HG03108 (cell line): ENCODE measurements around the gene OTX2.

ENCODE experiments used
- ATAC-seq: cut with Tn5 transposase; IDR thresholded peaks from one replicate; pipeline ENCODE4 v1.9.1; 2021; ENCODE audit warnings: moderate library complexity; ENCODE audit not compliant: unreplicated experiment

OTX2 gene

DNA sequence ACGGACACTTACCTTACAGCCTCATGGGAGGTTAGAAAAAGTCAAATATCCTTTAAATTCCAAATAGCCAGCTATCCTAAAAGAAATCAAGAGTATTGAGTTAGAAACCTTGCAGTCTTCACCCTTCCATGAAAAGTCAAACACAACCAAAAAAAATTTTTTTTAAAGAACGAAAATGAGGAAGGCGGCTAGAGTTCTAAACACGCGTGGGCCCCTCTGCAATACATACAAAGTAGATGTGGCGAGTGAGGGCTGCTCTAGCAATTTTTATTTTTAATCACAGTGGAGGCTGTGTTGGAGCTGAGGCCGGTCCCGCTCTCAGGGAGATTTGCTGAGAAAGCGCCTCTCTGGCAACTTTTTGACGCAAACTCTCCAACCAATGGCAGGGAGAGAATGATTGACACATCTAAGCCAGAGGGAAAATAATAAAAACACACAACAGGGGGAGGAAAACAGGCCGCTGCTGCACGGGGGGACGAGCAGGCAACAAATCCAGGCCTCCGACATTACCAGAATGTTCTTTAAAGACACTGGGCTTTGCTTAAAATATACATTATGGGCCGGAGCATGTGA, at the start of gene OTX2:
Gene OTX2, minus strand, starts transcription at position 333 of the 573 bp plus-strand sequence. CDS start 5,023 bp downstream, outside the sequence.
- no peak for ATAC-seq

DNA sequence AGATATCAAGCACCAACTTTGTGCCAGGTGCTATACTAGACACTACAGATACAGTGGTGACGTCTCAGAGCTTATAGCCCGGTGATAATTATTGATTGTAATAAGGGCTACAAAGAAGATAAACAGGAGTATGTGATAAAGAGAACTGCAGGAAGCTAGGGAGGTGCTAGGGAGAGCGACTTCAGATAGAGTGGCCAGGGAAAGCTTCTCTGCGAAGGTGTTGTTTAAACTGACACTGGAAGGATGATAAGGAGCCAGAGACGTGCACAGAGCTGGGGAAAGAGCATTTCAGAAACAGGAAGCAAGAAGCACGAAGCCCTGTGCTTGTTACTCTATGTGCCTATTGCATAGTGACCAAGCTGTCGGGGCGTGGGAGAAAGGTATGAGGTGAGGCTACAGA, 48.1 kb upstream of the OTX2 start:
- ATAC-seq, result no peak

DNA sequence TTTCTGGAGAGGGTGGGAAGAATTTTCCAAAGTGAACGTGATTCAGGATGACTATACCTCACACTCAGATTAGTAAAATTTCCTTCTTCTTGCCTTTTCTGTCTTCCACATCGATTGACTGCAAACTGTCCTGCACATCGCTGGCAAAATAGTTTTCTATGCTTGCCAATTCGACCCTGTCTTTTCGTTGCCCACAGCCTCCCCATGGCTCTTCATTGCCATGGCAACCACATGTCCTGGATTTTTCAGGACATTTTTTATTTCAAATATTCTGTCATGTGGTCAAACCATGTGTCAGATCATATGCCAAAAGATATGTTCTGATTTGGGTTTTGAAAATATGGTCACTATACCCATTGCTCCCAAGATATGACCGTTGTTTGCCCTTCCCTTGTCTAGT, 46.9 kb upstream of the OTX2 start:
- ATAC-seq, result no peak

DNA sequence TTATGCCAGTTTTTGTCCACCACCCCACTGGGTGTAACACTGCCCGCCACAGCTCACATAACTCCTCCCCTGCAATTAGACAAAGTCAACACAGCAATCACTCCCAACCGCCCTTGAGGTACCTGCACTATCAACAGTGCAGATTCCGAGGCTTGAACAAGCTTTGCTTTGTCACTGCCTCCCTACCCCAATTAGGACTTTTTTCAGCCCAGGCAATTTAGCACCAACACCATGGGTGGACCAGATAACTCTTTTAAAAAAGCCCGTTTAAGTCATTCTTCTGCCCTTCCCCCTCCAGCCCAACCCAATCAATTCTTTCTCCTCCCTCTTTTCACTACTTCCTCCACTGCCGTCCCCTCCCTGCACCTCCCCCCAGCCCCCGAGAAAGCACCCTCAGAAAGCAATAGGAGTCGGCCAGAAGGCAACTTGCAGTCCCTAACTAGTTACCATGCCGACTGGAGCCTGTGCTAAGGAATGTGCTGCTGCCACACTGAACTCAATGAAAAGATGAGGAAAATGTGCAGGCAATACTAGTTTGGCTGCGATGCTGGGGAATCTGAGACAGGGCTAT, 45.7 kb upstream of the OTX2 start:
- no peak for ATAC-seq

DNA sequence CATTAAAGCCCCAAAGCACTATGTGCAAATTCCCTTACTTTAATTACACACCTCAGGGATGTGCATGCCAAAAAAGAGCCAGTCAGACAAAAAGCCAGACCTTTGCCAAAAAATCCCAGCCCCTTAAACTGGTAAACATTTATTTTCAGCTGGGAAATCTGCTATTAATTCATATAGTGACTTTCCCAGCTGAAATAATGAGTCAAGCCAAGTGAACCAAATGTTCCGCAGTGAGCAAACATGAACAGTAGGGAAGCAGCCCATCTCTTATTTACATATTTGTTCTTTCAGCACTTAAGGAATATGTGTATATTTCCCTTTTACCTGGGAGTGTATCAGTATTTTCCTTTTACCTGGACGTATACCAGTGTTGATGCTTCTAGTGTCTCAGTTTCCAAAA, 44.0 kb upstream of the OTX2 start:
- no peak for ATAC-seq

DNA sequence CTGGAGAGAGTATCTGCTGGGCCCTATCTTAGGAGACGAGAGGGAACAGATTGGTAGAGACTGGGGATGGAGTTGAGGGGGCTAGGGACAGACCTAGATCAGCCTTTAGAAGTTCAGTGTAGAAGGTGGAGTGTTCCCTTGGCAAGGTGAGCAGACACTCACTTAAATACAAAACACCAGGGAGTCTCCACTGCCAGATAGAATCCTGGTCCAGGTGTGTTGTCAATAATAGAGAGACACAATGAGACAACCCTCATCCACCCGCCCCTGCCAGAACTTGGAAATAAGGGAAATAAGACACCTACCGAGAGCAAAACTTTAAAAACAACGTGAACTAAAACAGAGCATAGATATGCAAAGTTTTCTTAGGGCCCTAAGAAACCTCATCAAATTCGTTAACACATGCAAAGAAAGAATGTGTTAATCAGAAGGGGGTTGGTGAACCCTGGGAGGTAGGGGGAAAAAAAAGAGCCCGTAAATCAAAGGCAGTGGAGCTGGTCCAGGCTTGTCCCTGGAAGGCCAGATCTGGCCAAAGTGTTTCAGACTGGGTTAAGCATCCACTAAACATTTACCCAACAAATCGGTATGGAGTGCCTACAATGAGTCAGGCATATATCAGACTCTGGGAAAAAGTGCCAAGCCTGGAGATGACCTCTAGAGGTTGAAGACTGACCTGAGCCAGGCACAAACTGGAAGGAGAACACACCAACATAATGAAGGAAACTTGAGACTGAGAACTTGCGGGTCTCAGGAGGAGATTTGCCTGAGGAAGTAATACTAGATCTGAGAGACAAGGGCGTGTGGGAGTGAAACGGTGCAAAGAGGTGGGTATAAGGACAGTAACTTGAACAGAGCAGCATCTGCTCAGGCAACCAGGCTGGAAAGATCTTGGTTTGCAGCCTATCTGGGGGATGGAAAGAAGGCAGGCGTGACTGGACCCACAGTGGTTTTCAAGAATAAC, 37.0 kb upstream of the OTX2 start:
- ATAC-seq, result no peak

DNA sequence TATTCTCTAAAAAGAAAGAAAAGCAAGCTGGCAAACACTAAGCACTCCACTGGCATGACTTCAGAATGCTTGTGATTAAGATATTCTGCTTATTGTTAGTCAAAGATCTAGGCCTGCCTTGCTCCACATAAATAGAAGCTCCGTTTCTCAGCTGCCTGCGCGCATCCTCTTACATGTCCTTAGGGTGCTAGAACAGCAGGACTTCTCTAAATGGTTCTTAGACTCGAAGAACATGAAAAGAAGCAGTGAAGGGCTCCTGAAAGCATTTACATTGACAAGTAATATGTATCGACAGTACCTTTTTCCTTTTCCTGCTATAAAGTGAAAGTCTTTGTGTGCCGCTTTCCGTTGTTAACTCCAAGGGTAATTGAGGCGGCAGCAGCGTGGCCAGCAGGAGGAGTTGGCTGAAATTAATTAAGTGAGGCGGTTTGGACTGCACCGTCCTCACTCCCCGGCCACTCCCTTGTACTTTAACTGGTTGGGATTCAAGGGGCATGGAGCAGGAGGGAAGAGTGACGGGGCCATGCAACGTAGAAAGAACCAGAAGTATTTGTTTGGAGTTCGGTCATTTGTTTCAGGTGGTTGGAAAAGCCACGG, 34.2 kb upstream of the OTX2 start:
- ATAC-seq, result no peak

DNA sequence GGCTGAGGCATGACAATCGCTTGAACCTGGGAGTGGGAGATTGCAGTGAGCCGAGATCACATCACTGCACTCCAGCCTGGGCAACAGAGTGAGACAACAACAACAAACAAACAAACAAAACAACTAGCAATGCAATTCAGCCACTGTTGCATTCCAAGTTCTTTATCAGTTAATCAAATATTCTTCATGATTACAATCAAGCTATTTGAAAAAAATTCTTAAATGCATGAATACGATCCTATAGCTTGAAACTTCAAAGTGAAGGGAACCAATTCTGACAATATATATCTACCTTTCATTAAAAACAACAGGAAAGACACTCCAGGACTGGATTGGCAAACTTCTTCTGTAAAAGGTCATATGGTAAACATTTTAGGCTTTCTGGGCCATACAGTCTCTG, 31.3 kb upstream of the OTX2 start:
- no peak for ATAC-seq

DNA sequence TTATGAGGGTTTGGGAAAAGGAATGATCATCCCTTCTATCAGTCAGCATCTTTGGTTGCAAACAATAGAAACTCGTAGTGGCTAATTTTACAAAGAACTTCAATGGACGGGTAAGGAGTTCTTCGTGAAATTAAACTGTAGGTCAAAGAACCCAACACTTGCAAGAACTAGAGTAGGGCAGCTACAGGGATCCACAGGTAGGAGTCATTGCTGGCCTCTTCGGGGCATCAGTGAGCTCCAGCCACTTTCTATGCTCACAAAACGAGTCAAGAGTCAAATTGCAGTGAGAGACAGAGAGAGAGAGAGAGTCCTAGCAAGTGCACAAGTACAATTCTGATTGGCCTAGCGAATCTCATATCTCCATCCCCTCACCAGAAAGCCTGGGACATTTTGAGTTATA, 29.9 kb upstream of the OTX2 start:
- ATAC-seq, result no peak

DNA sequence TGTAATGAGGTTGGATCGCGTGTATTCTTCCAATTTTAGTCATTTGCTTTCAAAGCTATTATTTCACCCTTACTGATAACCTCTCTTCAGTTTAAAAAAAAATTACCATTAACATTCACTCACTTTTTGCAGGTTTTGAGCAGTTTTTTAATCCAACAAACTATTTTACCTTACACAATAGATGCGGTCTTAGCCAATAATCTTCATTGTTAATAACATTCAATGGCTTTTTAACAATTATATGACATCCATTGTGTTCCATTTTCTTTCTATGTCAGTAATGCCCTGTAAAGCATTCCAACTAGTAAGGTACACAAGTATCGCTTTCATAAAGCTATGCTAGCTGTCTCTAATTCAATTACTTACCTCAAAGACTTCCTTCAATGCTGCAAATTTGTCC, 18.9 kb upstream of the OTX2 start:
- ATAC-seq, result no peak

DNA sequence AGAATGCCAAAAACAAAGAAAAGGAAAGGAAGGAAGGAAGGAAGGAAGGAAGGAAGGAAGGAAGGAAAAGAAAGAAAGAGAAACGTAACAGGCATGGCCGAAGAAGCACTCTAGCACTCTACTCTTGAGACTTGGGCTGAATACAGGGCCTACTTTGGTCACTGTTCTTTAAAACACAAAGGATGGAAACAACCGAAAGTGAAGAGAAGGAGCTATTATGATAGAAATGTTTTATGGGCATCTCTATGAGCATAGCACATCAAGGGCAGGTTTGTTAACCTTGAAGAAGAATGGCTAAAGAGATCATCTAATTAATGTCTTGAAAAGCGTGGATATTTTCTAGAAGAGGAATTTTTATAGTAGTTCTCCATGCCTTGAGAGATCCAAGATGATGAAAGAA, 15.9 kb upstream of the OTX2 start:
- ATAC-seq, result no peak

DNA sequence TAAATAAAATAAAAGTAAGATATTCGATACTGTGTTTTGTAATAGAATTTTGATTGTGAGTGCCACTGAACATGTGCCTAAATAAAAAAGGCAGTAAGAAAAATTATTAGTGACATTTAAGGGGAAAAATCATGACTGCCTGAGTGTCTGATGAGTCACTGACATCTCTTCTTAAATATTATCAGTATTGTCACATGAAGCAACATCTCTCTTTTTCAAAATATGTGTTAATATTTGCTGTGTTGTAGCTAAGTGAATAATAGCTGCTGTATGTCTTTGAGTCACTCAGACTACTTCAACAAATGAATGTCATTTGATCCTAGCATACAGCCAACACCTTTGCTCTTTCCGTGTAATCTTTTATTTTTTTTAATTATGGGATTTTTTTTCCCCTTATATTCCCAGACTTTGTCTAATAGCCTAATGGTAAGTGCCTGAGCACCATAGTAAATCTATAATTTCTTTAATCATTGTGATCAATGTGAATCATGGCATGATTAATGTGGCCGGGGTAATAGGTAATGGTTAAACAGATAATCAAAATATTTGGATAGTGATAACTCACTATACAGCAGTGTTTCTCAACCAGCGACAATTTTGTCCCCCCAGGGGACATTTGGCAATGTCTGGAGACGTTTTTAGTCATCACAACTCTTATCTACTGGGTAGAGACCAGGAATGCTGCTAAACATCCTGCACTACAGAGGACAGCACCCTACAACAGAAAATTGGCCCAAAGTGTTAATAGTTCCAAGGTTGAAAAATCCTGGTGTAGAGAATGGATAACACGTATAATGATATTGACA, 11.7 kb upstream of the OTX2 start:
- ATAC-seq, result no peak

DNA sequence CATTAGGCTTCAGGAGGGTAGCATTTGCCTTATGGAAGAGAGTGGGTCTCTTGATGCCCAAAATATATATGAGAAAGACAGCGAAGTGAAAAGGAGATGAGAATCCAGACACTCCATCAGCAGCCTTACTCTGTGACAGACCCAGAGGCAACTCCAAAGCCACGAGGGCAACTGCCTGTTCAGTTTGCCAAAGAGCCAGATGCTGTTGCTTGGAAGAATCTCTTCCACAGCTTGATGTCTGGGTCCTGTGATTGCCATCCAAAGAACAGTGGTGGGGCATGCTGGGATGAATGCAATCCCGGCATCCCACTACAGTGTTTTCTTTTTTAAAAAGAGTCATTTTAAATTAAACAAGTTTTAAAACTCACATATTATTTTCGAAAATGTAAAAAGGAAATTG, 10.9 kb upstream of the OTX2 start:
- no peak for ATAC-seq

DNA sequence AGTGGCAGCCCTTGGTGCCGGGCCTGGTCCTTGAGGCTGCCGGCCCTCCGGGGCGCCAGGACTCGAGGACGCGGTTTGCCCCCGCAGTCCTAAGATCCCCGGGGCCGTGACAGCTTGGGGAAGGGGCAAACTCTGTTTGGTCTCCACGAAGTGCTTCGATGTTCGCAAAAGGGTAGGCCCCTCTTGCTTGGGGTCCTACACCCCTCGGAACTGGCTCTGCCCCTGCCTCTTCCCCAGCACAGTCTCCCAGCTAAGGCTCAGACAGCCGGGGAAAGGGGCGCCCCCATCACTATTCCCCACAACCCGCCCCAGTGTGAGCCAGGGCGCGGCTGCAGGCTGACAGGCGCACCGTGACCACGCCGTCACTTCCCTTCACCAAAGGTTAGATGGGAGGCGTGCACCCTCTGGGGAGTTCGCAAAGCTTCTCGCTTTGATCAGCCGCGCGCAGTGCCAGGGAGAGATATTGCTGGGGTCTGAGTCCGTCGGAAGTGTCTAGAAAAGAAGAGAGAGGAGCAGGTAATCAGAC, 7.2 kb upstream of the OTX2 start:
- ATAC-seq, result no peak

DNA sequence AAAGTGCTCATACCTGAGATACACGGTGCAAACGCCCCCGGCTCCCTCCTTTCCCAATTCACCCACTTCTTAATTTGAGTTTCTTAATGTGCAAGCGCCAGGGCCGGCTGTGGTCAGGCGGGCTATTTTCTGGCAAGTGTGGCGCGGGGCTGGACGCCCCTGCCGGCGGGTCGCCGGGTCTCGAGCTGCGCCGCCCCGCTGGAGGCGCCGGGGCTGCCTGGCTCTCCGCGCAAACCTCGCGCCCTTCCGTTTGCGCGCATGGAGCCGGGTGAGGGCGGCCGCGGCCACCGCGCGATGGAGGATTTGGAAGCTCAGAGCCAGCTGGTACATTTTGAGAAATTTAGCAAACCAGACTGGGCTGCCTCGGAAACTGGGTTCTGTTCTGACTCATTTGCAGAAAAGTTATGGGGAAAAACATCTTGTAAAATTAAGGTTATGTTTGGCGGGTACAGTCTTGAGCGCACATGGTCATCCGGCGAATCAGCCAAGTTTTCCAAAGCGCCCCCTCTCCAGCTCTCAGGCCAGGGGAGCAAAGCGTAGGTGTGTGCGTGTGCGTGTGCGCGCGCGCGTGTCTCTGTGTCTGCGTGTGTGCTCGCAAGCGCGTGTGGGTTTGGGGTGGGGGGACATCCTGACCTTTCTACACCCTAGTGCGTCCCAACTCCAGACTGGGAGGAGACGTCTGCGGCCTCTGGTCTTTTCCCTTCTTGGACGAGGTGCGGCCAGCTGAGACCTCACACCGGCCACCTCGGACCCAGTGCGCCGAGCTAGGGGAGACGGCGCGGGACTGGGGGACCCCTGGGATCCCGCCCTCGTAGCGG, 6.5 kb upstream of the OTX2 start:
- ATAC-seq, result no peak

DNA sequence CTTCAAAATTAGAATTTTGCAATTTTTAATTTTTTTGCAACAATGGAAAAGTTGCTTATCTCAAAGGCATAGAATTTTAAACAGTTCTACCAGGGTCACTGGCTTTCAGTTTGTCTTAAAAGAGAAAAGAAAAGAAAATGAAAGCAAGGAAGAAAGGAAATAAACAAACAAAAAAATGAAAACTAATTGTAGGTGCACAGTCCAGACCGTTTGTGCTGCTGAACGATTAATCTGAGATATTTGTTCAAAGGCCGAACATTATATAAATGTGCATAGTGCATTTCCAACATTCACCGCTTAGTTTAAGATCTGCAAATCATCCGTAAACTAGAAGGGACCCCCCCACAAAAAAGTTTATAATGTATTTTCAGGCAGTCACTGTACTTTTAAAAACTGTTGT, 5.5 kb upstream of the OTX2 start:
- no peak for ATAC-seq

DNA sequence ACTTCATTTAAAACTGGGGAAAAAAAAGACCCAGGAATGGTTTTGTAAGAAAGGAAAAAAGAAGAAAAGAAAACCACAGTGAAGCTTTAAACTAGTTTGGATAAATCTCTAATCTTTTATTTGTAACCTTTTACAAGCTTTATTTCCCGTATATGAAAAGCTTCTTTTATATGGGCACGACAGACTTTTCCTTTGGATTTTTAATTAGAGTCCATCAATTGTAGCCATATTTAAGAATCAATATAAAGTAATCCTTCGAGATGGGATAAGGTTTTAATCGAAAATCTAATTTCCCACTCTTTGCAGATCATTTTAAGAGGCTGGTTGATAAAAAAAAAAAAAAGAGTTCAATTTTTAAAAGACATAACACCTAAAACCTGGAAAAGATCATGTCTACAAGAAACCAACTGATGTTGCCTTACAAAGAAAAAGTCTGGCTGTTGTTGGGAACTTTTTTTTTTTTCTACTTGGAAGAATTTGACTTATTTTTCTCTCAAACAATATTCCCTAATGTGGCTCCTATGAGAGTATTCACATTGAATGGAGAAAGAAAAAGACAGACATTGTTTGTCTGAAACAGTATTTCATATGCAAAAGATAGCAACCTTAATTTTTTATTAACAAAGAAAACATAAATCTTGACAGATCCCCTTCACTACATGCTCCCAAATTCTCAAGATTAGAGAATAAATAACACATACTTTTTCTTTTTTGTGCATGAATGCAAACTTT, 4.9 kb upstream of the OTX2 start:
- ATAC-seq, result no peak

DNA sequence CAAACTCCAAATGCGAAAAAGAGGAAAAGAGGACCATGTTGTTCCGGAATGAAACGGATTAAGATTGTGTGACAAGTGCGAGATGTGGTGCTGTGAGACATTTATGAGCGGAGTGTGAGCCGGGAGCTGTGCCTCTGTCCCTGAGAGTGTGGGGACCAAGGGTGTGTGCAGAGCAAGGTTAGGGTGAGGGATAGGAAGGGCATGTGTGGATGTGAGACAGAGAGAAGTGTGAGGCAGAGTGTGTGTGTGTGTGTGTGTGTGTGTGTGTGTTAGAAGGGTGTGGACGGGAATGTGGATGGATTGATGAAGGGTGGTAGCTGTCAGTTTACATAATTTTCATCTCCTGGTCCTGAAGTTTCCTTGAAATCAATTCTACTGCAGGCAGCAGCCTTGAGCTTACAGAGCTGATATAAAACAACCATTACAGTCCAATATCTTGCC, 4.3 kb upstream of the OTX2 start:
- ATAC-seq, result no peak

DNA sequence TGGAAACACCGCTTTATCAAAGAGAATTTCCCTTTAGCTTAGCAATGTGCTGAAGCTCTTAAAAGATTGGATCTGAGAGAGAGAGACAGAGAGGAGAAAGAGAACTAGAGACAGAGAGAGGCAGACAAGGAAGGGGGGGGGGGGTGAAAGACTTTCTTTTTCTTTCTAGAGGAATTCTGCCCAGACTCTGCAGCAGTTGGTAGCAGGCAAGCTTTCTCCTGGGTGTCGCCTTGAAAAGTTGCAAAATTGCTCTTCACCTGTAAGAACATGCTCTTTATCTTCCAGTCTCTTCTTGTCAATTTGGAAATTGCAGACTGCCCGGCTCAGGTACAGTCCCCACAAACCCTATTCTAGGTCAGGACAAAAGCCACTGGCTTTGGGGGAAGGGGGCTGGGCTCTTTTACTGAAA, 2.9 kb upstream of the OTX2 start:
- no peak for ATAC-seq
